SU-DHL-6 (cell line): Measurements from ENCODE around the gene HLF.

Experiments
- H2AFZ ChIP-seq: fragments of 200-600 bp; sonication (generic); 2 replicates; pipeline ENCODE4 v1.6.1; 2014; ENCODE audit warnings: low read depth, mild to moderate bottlenecking, moderate library complexity, mixed read lengths, antibody characterized with exemption, low read length; ENCODE audit not compliant: severe bottlenecking
- H3F3A ChIP-seq: fragments of 200-600 bp; shearing (Covaris generic); 2 replicates; pipeline ENCODE4 v1.6.0; 2016; ENCODE audit warnings: antibody characterized with exemption, mild to moderate bottlenecking; ENCODE audit not compliant: insufficient read depth
- H3K27ac ChIP-seq: fragments of 200-600 bp; sonication (generic); 2 replicates; pipeline ENCODE4 v1.5.1; 2016; ENCODE audit warnings: low read depth, mild to moderate bottlenecking, low read length, moderate library complexity, mixed read lengths
- H3K27me3 ChIP-seq: fragments of 200-600 bp; sonication (generic), shearing (Covaris generic); 2 replicates; pipeline ENCODE4 v1.6.0; 2014; ENCODE audit warnings: mild to moderate bottlenecking, low read length
- H3K36me3 ChIP-seq: fragments of 200-600 bp; sonication (generic); 2 replicates; pipeline ENCODE4 v1.6.1; 2014; ENCODE audit warnings: mild to moderate bottlenecking, low read length, mixed read lengths
- H3K4me2 ChIP-seq: fragments of 300-600, 200-600 bp; shearing (Covaris generic), sonication (generic); 2 replicates; pipeline ENCODE4 v1.6.0; 2014; ENCODE audit warnings: low read length, low read depth, mild to moderate bottlenecking; ENCODE audit not compliant: poor library complexity, severe bottlenecking
- H3K4me3 ChIP-seq: fragments of 200-600 bp; sonication (generic); 2 replicates; pipeline ENCODE4 v1.5.1; 2014; ENCODE audit warnings: antibody characterized with exemption, low read length, mild to moderate bottlenecking, mixed read lengths; ENCODE audit not compliant: insufficient read depth, poor library complexity, severe bottlenecking
- H3K79me2 ChIP-seq: fragments of 200-600 bp; sonication (generic); 2 replicates; pipeline ENCODE4 v1.6.1; 2014; ENCODE audit warnings: mild to moderate bottlenecking, low read length, moderate library complexity; ENCODE audit not compliant: insufficient read depth
- H3K9ac ChIP-seq: fragments of 200-600 bp; sonication (generic); 2 replicates; pipeline ENCODE4 v1.7.0; 2014; ENCODE audit warnings: mild to moderate bottlenecking, low read length
- H3K9me2 ChIP-seq: fragments of 200-600 bp; sonication (generic); replicated peaks from 2 replicates; pipeline ENCODE4 v1.6.1; 2014; ENCODE audit warnings: low read length; ENCODE audit not compliant: insufficient read depth
- H3K9me3 ChIP-seq: fragments of 200-600 bp; sonication (generic); 2 replicates; pipeline ENCODE4 v1.6.1; 2014; ENCODE audit warnings: low read length, mixed read lengths; ENCODE audit not compliant: insufficient read depth
- H4K20me1 ChIP-seq: fragments of 200-600 bp; sonication (generic); 2 replicates; pipeline ENCODE4 v1.6.1; 2014; ENCODE audit warnings: low read depth, mild to moderate bottlenecking, antibody characterized with exemption, low read length, moderate library complexity, mixed read lengths
- EZH2phosphoT487 ChIP-seq: fragments of 200-600 bp; sonication (generic), shearing (Covaris generic); conservative IDR thresholded peaks from 2 replicates; pipeline ENCODE4 v1.6.1; 2018; ENCODE audit warnings: mild to moderate bottlenecking, antibody characterized with exemption, low read length, moderate library complexity, mixed read lengths
- TF ChIP-seq, protein P1 (sequence below): fragments of 200-600 bp; sonication (generic); IDR thresholded peaks from one replicate; pipeline ENCODE4 v1.5.1; 2017; ENCODE audit warnings: antibody characterized with exemption, mild to moderate bottlenecking, low read length, moderate library complexity; ENCODE audit not compliant: insufficient read depth, poor library complexity, severe bottlenecking

HLF gene

DNA sequence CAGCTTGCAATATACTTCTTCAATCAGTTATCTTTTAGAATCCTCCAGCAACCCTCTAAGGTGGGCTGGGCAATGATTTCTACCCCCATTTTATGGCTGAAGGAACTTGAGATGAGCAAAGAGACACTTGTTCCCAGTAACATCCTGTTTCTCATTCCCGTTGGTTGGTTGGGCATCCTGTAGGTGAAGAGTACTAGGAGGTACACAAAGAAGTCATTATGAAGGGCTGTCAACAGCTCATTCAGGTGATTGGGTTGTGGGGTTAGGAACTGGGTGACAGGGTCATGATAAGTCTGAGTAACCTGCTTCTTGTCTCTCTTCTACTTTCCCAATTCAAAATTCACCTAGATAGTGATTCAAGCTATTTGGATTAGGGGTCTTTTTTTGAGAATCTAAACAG is 80.4 kb downstream of the HLF start:
- H3K4me2 ChIP-seq = no peak overlapping the region

DNA sequence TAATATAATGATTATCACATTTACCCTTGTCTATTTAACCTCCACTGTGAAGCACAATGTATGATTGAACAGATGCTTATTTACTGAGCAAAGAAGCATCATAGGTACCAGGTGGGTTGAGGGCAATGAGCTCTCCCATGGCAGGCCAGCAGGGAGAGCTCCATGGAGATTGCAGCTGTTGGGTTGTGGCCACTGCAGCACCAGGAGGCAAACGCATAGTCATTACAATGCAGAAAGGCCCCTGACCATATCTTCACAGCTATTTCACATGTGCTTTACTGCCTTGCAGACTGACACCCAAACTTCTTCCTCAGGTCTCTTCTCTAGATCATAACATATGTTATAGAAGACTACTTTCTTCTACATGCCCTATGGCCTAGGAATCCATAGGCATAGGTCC is 81.9 kb downstream of the HLF start:
- no peaks in the 10 kb centered on the region for H3K27me3 ChIP-seq
- no peaks in the 10 kb centered on the region for H3F3A ChIP-seq
- H2AFZ ChIP-seq = no peak overlapping the region
- H3K36me3 ChIP-seq = no peaks in the 10 kb centered on the region
- no peak overlapping the region for H3K4me3 ChIP-seq
- no peak for TF ChIP-seq EZH2phosphoT487
- TF ChIP-seq, protein P1, sequence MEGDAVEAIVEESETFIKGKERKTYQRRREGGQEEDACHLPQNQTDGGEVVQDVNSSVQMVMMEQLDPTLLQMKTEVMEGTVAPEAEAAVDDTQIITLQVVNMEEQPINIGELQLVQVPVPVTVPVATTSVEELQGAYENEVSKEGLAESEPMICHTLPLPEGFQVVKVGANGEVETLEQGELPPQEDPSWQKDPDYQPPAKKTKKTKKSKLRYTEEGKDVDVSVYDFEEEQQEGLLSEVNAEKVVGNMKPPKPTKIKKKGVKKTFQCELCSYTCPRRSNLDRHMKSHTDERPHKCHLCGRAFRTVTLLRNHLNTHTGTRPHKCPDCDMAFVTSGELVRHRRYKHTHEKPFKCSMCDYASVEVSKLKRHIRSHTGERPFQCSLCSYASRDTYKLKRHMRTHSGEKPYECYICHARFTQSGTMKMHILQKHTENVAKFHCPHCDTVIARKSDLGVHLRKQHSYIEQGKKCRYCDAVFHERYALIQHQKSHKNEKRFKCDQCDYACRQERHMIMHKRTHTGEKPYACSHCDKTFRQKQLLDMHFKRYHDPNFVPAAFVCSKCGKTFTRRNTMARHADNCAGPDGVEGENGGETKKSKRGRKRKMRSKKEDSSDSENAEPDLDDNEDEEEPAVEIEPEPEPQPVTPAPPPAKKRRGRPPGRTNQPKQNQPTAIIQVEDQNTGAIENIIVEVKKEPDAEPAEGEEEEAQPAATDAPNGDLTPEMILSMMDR = no peak
- H3K4me2 ChIP-seq = no peak overlapping the region
- H3K9me3 ChIP-seq = no peaks in the 10 kb centered on the region
- no peaks in the 10 kb centered on the region for H3K9me2 ChIP-seq
- no peak overlapping the region for H3K27ac ChIP-seq
- no peaks in the 10 kb centered on the region for H4K20me1 ChIP-seq
- no peaks in the 10 kb centered on the region for H3K79me2 ChIP-seq
- no peak overlapping the region for H3K9ac ChIP-seq

More for the DNA sequence above, 80.4 kb downstream of the HLF start:
- no peak overlapping the region for H3K9ac ChIP-seq
- H3K27ac ChIP-seq = no peak overlapping the region
- H3K9me2 ChIP-seq = no peaks in the 10 kb centered on the region
- TF ChIP-seq, protein P1 = no peak
- no peak for TF ChIP-seq EZH2phosphoT487
- H3F3A ChIP-seq = no peaks in the 10 kb centered on the region
- H3K9me3 ChIP-seq = no peaks in the 10 kb centered on the region
- H3K4me3 ChIP-seq = no peak overlapping the region
- no peaks in the 10 kb centered on the region for H3K27me3 ChIP-seq
- no peak overlapping the region for H2AFZ ChIP-seq
- H3K79me2 ChIP-seq = no peaks in the 10 kb centered on the region
- no peaks in the 10 kb centered on the region for H3K36me3 ChIP-seq
- H4K20me1 ChIP-seq = no peaks in the 10 kb centered on the region

DNA sequence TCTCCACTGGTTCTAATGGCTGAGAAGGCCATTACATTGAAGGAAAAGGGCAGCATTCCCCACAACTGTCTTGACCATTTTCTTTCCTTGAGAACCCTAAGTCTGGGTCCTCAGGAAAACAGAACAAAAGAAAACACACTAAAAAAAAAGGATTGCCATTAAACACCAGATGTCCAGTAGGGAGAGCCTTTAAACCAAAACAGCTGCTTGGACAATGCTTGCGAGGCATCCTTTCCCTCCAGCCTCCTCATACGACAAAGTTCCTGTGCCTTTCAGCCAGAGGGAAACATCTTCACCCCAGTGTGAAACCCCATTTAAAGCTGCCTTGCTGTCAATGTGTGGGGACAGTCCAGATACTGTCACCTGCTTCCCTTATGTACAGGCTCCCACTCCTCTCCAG is 82.6 kb downstream of the HLF start:
- TF ChIP-seq, protein P1 = no peak
- no peak for TF ChIP-seq EZH2phosphoT487
- Histone ChIP-seq H3K9me3 (no peaks in the 10 kb centered on the region), H3F3A (no peaks in the 10 kb centered on the region), H4K20me1 (no peaks in the 10 kb centered on the region), H3K27ac (no peak overlapping the region), H3K9me2 (no peaks in the 10 kb centered on the region), H3K79me2 (no peaks in the 10 kb centered on the region), H2AFZ (no peak overlapping the region), H3K4me2 (no peak overlapping the region), H3K27me3 (no peaks in the 10 kb centered on the region), H3K36me3 (no peaks in the 10 kb centered on the region), H3K4me3 (no peak overlapping the region), H3K9ac (no peak overlapping the region)
